Endodermal cell (in vitro differentiated cells): ENCODE results near the gene LMF1. TPM values are rescaled to one million over a fixed set of nuclear protein-coding genes. Genes with fewer than 3 reads are reported as not detected.
"Not testable (repeated sequence)": the region's sequence is repeated elsewhere in the genome, so short reads cannot be mapped to it uniquely, and the experiment has no call there.

Experiments
- DNase-seq: peaks from one replicate; pipeline ENCODE4 v3.0.0-alpha.2; 2017
- H3K27ac ChIP-seq: 2 replicates; pipeline ENCODE4 v1.5.1; 2013; ENCODE audit warnings: mild to moderate bottlenecking, low read depth, low read length, moderate library complexity
- H3K27me3 ChIP-seq: 2 replicates; pipeline ENCODE4 v1.6.1; 2013; ENCODE audit warnings: mild to moderate bottlenecking, low read length, moderate library complexity; ENCODE audit not compliant: insufficient read depth, control insufficient read depth, poor library complexity, severe bottlenecking
- H3K36me3 ChIP-seq: 2 replicates; pipeline ENCODE4 v1.7.0; 2013; ENCODE audit warnings: mild to moderate bottlenecking, low read length, moderate library complexity; ENCODE audit not compliant: control insufficient read depth, insufficient read depth
- H3K4me1 ChIP-seq: one replicate; pipeline ENCODE4 v1.7.0; 2013; ENCODE audit warnings: low read length; ENCODE audit not compliant: control insufficient read depth, insufficient read depth
- H3K4me3 ChIP-seq: 2 replicates; pipeline ENCODE4 v1.5.1; 2013; ENCODE audit warnings: mild to moderate bottlenecking, low read length, moderate library complexity
- H3K9ac ChIP-seq: 2 replicates; pipeline ENCODE4 v1.6.1; 2013; ENCODE audit warnings: mild to moderate bottlenecking, low read length, moderate library complexity; ENCODE audit not compliant: poor library complexity, severe bottlenecking; ENCODE audit errors: extremely low read depth
- H3K9me3 ChIP-seq: 2 replicates; pipeline ENCODE4 v1.6.1; 2013; ENCODE audit warnings: mild to moderate bottlenecking, low read length, moderate library complexity; ENCODE audit not compliant: control insufficient read depth
- H3K27ac Mint-ChIP-seq: 2 replicates; pipeline ENCODE4 v1.8.0; 2020; ENCODE audit warnings: mixed read lengths
- H3K27me3 Mint-ChIP-seq: 2 replicates; pipeline ENCODE4 v1.8.0; 2021; ENCODE audit warnings: mild to moderate bottlenecking, mixed read lengths; ENCODE audit not compliant: insufficient read depth
- H3K36me3 Mint-ChIP-seq: 2 replicates; pipeline ENCODE4 v1.8.0; 2020; ENCODE audit warnings: low read depth, mixed read lengths
- H3K4me1 Mint-ChIP-seq: 2 replicates; pipeline ENCODE4 v1.8.0; 2020; ENCODE audit warnings: mixed read lengths
- H3K4me3 Mint-ChIP-seq: 2 replicates; pipeline ENCODE4 v1.8.0; 2020; ENCODE audit warnings: mild to moderate bottlenecking, moderate library complexity, mixed read lengths
- H3K9me3 Mint-ChIP-seq: 2 replicates; pipeline ENCODE4 v1.8.0; 2020; ENCODE audit warnings: mild to moderate bottlenecking, mixed read lengths
- whole genome bisulfite sequencing, 2 experiments: methylation state at CpG; one replicate each; pipeline versions ENCODE4 v1.1.5 to v1.1.7; 2013; ENCODE audit warnings: missing lambda C conversion rate in 2 of 2, mixed read lengths in 1 of 2; ENCODE audit not compliant: insufficient coverage in 1 of 2, insufficient read length in 1 of 2; 5-methylcytosine and 5-hydroxymethylcytosine counted together
- total RNA-seq, 2 donors: library from RNA; stranded (reverse); fragmentation: NEBNext Ultra II Directional in 1 of 2; extraction: Animal tissue kit (Norgen Biotek cat#: 25700) in 1 of 2; gene quantifications; 2 replicates in 1 of 2; 3 replicates in 1 of 2; pipeline ENCODE4 v1.2.1, GENCODE V29; 2021
- TF ChIP-seq, protein P1 (sequence below): fragments of 200-600 bp; sonication (generic); conservative IDR thresholded peaks from 2 replicates; pipeline ENCODE4 v1.5.0; 2021; ENCODE audit warnings: antibody characterized with exemption, mild to moderate bottlenecking

LMF1 gene
- total RNA-seq, 2 donors from 2014 or later, result 13.7 to 15.1 TPM

DNA sequence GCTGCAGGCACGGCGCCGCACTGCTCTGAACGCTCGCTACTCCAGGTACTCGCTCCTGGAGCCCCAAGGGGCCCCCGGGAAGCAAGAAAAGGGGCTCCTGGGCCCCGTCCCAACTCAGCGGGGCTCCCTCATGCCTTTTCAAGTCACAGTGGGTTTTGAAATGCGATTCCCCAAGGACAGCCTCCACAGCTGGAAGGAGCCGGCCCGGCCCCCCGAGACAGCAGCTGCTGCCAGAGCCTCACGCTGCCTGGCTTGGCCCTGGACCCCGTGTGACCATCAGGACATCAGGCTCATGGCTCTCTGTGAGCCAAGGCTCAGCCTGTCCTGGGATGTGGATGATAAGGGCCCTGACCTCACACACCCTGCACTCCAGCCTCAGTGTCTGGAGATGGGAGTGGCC is 80.6 kb downstream of the LMF1 start:
- Histone ChIP-seq H3K27ac (no peak overlapping the region), H3K4me3 (no peak overlapping the region), H3K4me1 (no peaks in the 10 kb centered on the region), H3K27me3 (no peaks in the 10 kb centered on the region), H3K9me3 (no peaks in the 10 kb centered on the region), H3K36me3 (no peaks in the 10 kb centered on the region), H3K9ac (no peak overlapping the region)
- TF ChIP-seq, protein P1, sequence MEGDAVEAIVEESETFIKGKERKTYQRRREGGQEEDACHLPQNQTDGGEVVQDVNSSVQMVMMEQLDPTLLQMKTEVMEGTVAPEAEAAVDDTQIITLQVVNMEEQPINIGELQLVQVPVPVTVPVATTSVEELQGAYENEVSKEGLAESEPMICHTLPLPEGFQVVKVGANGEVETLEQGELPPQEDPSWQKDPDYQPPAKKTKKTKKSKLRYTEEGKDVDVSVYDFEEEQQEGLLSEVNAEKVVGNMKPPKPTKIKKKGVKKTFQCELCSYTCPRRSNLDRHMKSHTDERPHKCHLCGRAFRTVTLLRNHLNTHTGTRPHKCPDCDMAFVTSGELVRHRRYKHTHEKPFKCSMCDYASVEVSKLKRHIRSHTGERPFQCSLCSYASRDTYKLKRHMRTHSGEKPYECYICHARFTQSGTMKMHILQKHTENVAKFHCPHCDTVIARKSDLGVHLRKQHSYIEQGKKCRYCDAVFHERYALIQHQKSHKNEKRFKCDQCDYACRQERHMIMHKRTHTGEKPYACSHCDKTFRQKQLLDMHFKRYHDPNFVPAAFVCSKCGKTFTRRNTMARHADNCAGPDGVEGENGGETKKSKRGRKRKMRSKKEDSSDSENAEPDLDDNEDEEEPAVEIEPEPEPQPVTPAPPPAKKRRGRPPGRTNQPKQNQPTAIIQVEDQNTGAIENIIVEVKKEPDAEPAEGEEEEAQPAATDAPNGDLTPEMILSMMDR, result no peak
- Mint-ChIP-seq H3K27ac (no peak overlapping the region), H3K4me3 (no peak overlapping the region), H3K27me3 (no peaks in the 10 kb centered on the region), H3K9me3 (no peaks in the 10 kb centered on the region), H3K4me1 (no peaks in the 10 kb centered on the region), H3K36me3 (no peaks in the 10 kb centered on the region)
- no peak for DNase-seq
- WGBS, 2 experiments, result 78 to 81% methylated on average over 14 to 15 of the region's 15 CpGs

DNA sequence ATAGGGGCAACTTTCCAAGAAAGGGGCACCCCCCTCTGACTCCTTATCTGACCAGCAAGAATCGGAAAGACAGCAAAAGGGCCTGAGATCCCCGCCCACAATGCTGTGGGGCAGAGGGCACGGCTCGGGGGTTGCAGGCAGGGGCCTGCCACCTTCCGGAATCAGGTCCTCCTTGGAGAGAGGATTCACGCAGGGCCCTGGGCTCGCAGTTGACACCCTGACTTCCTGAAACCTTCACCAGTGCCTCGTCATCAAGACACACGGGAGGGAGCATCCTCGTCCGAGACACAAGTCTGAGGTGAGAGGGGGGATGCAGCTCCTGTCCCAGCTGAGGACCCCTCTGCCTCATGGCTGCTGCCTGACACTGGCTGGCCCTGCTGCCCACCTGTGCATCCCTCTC is 81.2 kb downstream of the LMF1 start:
- Histone ChIP-seq H3K4me1 (no peaks in the 10 kb centered on the region), H3K9ac (no peak overlapping the region), H3K36me3 (no peaks in the 10 kb centered on the region), H3K9me3 (peaks cover 2% of the 10 kb centered on the region), H3K27me3 (no peaks in the 10 kb centered on the region), H3K4me3 (no peak overlapping the region), H3K27ac (no peak overlapping the region)
- Mint-ChIP-seq H3K4me3 (no peak overlapping the region), H3K27me3 (no peaks in the 10 kb centered on the region), H3K36me3 (no peaks in the 10 kb centered on the region), H3K27ac (no peak overlapping the region), H3K9me3 (no peaks in the 10 kb centered on the region), H3K4me1 (no peaks in the 10 kb centered on the region)
- 91 to 93% methylated on average over 7 to 11 of the region's 11 CpGs for WGBS, 2 experiments
- DNase-seq, result no peak
- TF ChIP-seq, protein P1, result no peak

DNA sequence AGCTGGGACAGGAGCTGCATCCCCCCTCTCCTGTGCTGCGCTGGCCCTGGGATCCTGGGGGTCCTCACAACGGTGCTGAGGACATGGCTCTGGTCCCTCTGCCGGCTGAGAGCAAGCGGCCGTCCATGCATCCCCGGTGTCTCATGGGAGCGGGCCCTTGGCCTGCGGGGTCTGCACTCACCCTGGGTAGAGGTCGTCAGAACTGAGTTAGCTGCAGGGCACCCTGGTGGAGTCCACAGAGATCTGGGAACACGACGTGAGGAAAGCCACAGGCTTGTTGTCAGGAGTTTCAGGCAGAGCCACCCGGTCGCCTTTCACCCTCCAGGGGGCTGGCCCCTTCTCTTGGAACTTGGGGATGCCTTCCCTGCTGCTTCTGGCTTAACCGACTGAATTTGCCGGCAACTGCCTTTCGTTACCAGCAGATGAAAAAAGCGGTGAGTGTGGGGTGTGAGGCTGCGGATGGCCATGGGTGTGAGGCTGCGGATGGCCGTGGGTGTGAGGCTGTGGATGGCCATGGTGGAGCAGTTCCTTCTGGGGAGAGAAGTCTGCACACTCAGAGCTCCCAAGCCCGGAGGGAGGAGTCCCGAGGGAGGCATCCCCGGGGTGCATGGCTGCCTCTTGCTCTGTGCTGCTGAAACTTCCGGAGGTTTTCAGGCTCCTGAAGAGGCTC is 81.7 kb downstream of the LMF1 start:
- Mint-ChIP-seq H3K9me3 (no peaks in the 10 kb centered on the region), H3K27ac (no peak overlapping the region), H3K36me3 (no peaks in the 10 kb centered on the region), H3K4me1 (no peaks in the 10 kb centered on the region), H3K27me3 (no peaks in the 10 kb centered on the region), H3K4me3 (no peak overlapping the region)
- H3K36me3 ChIP-seq, result no peaks in the 10 kb centered on the region
- TF ChIP-seq, protein P1, result no peak
- no peaks in the 10 kb centered on the region for H3K4me1 ChIP-seq
- H3K4me3 ChIP-seq, result no peak overlapping the region
- H3K9ac ChIP-seq, result no peak overlapping the region
- peaks cover 7% of the 10 kb centered on the region for H3K9me3 ChIP-seq
- H3K27me3 ChIP-seq, result no peaks in the 10 kb centered on the region
- 91 to 93% methylated on average over 14 to 24 of the region's 24 CpGs for WGBS, 2 experiments
- H3K27ac ChIP-seq, result no peak overlapping the region
- DNase-seq, result no peak

DNA sequence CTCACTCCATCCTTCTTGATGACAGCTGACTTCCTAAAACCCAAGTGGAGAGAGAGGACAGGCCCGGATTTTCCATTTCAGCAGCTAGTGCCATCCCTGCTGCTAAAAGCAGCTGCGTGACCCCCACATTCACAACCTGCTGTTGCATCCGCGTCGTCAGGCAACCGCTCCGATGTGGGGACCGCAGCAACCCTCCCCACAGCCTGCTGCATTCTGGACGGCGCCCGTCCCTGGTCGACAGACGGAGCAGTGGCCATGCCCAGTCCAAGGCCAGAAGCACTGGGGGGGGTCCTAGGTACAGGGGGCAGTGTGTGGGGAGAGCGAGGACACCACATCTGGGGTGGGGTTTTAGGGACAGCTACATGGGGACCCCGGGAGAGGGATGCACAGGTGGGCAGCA is 82.3 kb downstream of the LMF1 start:
- WGBS, 2 experiments, result 97 to 100% methylated on average over 3 to 12 of the region's 15 CpGs

More for the DNA sequence above, 82.3 kb downstream of the LMF1 start:
- H3K27ac ChIP-seq, H3K9me3 Mint-ChIP-seq, H3K4me3 Mint-ChIP-seq, H3K4me1 ChIP-seq, H3K27ac Mint-ChIP-seq, H3K36me3 ChIP-seq, DNase-seq, H3K4me1 Mint-ChIP-seq, H3K27me3 Mint-ChIP-seq, H3K9ac ChIP-seq, H3K4me3 ChIP-seq, H3K36me3 Mint-ChIP-seq, H3K27me3 ChIP-seq: not testable (repeated sequence)
- H3K9me3 ChIP-seq, result peaks cover 11% of the 10 kb centered on the region
